Measurements from ENCODE around the gene DHTKD1. TPM values are rescaled to one million over a fixed set of nuclear protein-coding genes. Genes with fewer than 3 reads are reported as not detected.

DHTKD1 gene
- total RNA-seq, 1 experiment from 2014 or later: 61.4 TPM

DNA sequence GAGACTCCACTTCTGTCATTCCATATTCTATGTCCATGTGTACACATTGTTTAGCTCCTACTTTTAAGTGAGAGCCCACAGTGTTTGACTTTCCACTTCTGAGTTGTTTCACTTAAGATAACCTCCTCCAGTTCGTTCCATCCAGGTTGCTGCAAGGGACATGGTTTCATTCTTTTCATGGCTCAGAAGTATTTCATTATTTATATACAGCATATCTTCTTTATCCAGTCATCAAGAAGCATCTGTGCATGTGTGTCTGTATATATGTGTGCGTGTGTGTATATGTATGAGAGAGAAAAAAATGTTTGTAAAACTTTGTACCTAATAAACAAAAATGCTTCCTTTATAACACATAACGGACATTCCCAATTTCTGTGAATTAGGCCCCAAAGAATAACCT lies 66.9 kb downstream of the DHTKD1 start:
- no TSS peak for BruUV-seq (replicated peaks)

GRCh38 chr10:12140038-12140437 lies 71.3 kb downstream of the DHTKD1 start:
- no peak overlapping the region for H3K4me3 Mint-ChIP-seq (ENCODE audit: unreplicated experiment)
- H3K36me3 ChIP-seq (ENCODE audit: control insufficient read depth, insufficient read depth, low read length): peaks cover 5% of the 10 kb centered on the region
- CTCF ChIA-PET: interaction anchor here (0.7 kb wide), 1 partner anchor 707 kb away, joined by 4 read pairs; no protein-coding TSS in a partner anchor

More for the DNA sequence above, 66.9 kb downstream of the DHTKD1 start:
- no peaks in the 10 kb centered on the region for H3K9me3 Mint-ChIP-seq (ENCODE audit: unreplicated experiment)
- no peak overlapping the region for H3K27ac Mint-ChIP-seq (ENCODE audit: unreplicated experiment)
- Histone ChIP-seq H3K27me3 (replicated peaks; ENCODE audit: control insufficient read depth, insufficient read depth, low read length) (no peaks in the 10 kb centered on the region), H3K4me1 (no peaks in the 10 kb centered on the region), H3K4me3 (ENCODE audit: low read depth, low read length) (no peak overlapping the region), H3K36me3 (ENCODE audit: control insufficient read depth, insufficient read depth, low read length) (peaks cover 1% of the 10 kb centered on the region), H3K9me3 (no peaks in the 10 kb centered on the region)
- peaks cover 23% of the 10 kb centered on the region for H3K36me3 Mint-ChIP-seq (ENCODE audit: insufficient read depth, unreplicated experiment)
- H3K27me3 Mint-ChIP-seq (ENCODE audit: insufficient read depth, unreplicated experiment): no peaks in the 10 kb centered on the region
- no peak for DNase-seq
- no peak overlapping the region for H3K4me3 Mint-ChIP-seq (ENCODE audit: unreplicated experiment)
- CTCF ChIA-PET: no interaction called here
- H3K4me1 Mint-ChIP-seq (ENCODE audit: low read depth, unreplicated experiment): peaks cover under 1% of the 10 kb centered on the region
- POLR2A ChIA-PET: no interaction called here
- intact Hi-C loops (cut with micrococcal nuclease; ENCODE audit: unreplicated experiment): no loop called here
- no peak for TF ChIP-seq CTCF (IDR thresholded peaks at IDR 0.05; ENCODE audit: insufficient read depth in 1 of 2, low read depth in 1 of 2, low read length in 1 of 2, severe bottlenecking in 1 of 2, unreplicated experiment in 1 of 2)

GRCh38 chr10:12144538-12144937 lies 75.8 kb downstream of the DHTKD1 start:
- BruUV-seq (replicated peaks): no TSS peak
- no peaks in the 10 kb centered on the region for H3K9me3 Mint-ChIP-seq (ENCODE audit: unreplicated experiment)
- H3K4me1 ChIP-seq: no peaks in the 10 kb centered on the region
- ChIA-PET POLR2A (no interaction called here), CTCF (no interaction called here)
- peaks cover 4% of the 10 kb centered on the region; the same call in 1 of the 2 replicates for H3K36me3 ChIP-seq (ENCODE audit: control insufficient read depth, insufficient read depth, low read length)
- no peak for DNase-seq
- H3K27ac Mint-ChIP-seq (ENCODE audit: unreplicated experiment): no peak overlapping the region
- H3K27me3 Mint-ChIP-seq (ENCODE audit: insufficient read depth, unreplicated experiment): no peaks in the 10 kb centered on the region
- H3K9me3 ChIP-seq: no peaks in the 10 kb centered on the region
- no peaks in the 10 kb centered on the region for H3K27me3 ChIP-seq (replicated peaks; ENCODE audit: control insufficient read depth, insufficient read depth, low read length)
- intact Hi-C loops (cut with micrococcal nuclease; ENCODE audit: unreplicated experiment): no loop called here
- peaks cover 36% of the 10 kb centered on the region for H3K36me3 Mint-ChIP-seq (ENCODE audit: insufficient read depth, unreplicated experiment)
- no peak overlapping the region for H3K4me3 ChIP-seq (ENCODE audit: low read depth, low read length)
- no peaks in the 10 kb centered on the region for H3K4me1 Mint-ChIP-seq (ENCODE audit: low read depth, unreplicated experiment)
- no peak for TF ChIP-seq CTCF (IDR thresholded peaks at IDR 0.05; ENCODE audit: insufficient read depth in 1 of 2, low read depth in 1 of 2, low read length in 1 of 2, severe bottlenecking in 1 of 2, unreplicated experiment in 1 of 2)
- no peak overlapping the region for H3K4me3 Mint-ChIP-seq (ENCODE audit: unreplicated experiment)

More at GRCh38 chr10:12140038-12140437, 71.3 kb downstream of the DHTKD1 start:
- H3K36me3 Mint-ChIP-seq (ENCODE audit: insufficient read depth, unreplicated experiment): peaks cover 21% of the 10 kb centered on the region
- BruUV-seq (replicated peaks): no TSS peak
- POLR2A ChIA-PET: no interaction called here
- no peaks in the 10 kb centered on the region for H3K4me1 ChIP-seq
- TF ChIP-seq CTCF (IDR thresholded peaks at IDR 0.05; ENCODE audit: insufficient read depth in 1 of 2, low read depth in 1 of 2, low read length in 1 of 2, severe bottlenecking in 1 of 2, unreplicated experiment in 1 of 2): no peak
- H3K9me3 Mint-ChIP-seq (ENCODE audit: unreplicated experiment): no peaks in the 10 kb centered on the region
- no peaks in the 10 kb centered on the region for H3K9me3 ChIP-seq
- intact Hi-C loops (cut with micrococcal nuclease; ENCODE audit: unreplicated experiment): no loop called here
- no peak for DNase-seq
- no peak overlapping the region for H3K27ac Mint-ChIP-seq (ENCODE audit: unreplicated experiment)
- no peak overlapping the region for H3K4me3 ChIP-seq (ENCODE audit: low read depth, low read length)
- H3K27me3 Mint-ChIP-seq (ENCODE audit: insufficient read depth, unreplicated experiment): no peaks in the 10 kb centered on the region
- H3K4me1 Mint-ChIP-seq (ENCODE audit: low read depth, unreplicated experiment): no peaks in the 10 kb centered on the region
- H3K27me3 ChIP-seq (replicated peaks; ENCODE audit: control insufficient read depth, insufficient read depth, low read length): no peaks in the 10 kb centered on the region

Data from Caco-2 (cell line).